OCI-LY3 (cell line): Measurements from ENCODE around the gene BAZ2A.

Experiments
- CTCF ChIP-seq: fragments of 200-600, 300-600 bp; sonication (generic); IDR thresholded peaks from 2 replicates; pipeline ENCODE4 v1.5.1; 2014; ENCODE audit warnings: antibody characterized with exemption, low read length, low read depth
- EZH2phosphoT487 ChIP-seq: fragments of 200-600 bp; shearing (Covaris generic); IDR thresholded peaks from 2 replicates; pipeline ENCODE4 v1.6.1; 2018; ENCODE audit warnings: antibody characterized with exemption, mixed run types, low read depth

GRCh38 chr12:56599041-56599440 is 31.1 kb downstream of the BAZ2A start:
- TF ChIP-seq CTCF (no peak), EZH2phosphoT487 (no peak)
